DOHH2 (cell line): ENCODE results near the gene GSAP.

Experiments used
- H3F3A ChIP-seq: fragments of 200-600 bp; sonication (generic), shearing (Covaris generic); 2 replicates; pipeline ENCODE4 v1.6.0; 2016; ENCODE audit warnings: antibody characterized with exemption, mild to moderate bottlenecking; ENCODE audit not compliant: control insufficient read depth, insufficient read depth
- H3K27ac ChIP-seq: fragments of 200-600 bp; sonication (generic); 2 replicates; pipeline ENCODE4 v1.5.1; 2014; ENCODE audit warnings: low read depth, mild to moderate bottlenecking, low read length, moderate library complexity
- H3K27me3 ChIP-seq: fragments of 200-600 bp; sonication (generic); 2 replicates; pipeline ENCODE4 v1.6.1; 2014; ENCODE audit warnings: mild to moderate bottlenecking, low read length, mixed read lengths; ENCODE audit not compliant: control insufficient read depth
- H3K36me3 ChIP-seq: fragments of 200-600 bp; sonication (generic); 2 replicates; pipeline ENCODE4 v1.6.1; 2014; ENCODE audit warnings: mild to moderate bottlenecking, low read length, moderate library complexity, mixed read lengths; ENCODE audit not compliant: control insufficient read depth
- H3K4me1 ChIP-seq: fragments of 200-600 bp; sonication (generic); 2 replicates; pipeline ENCODE4 v1.6.1; 2014; ENCODE audit warnings: mild to moderate bottlenecking, low read length, mixed read lengths; ENCODE audit not compliant: control insufficient read depth
- H3K4me2 ChIP-seq: fragments of 200-600 bp; sonication (generic); 2 replicates; pipeline ENCODE4 v1.6.0; 2014; ENCODE audit warnings: mild to moderate bottlenecking, low read length, moderate library complexity
- H3K4me3 ChIP-seq: fragments of 200-600 bp; sonication (generic); 2 replicates; pipeline ENCODE4 v1.5.1; 2014; ENCODE audit warnings: mild to moderate bottlenecking, low read length, mixed read lengths
- H3K79me2 ChIP-seq: fragments of 200-600 bp; sonication (generic); 2 replicates; pipeline ENCODE4 v1.6.1; 2014; ENCODE audit warnings: mild to moderate bottlenecking, low read length, mixed read lengths; ENCODE audit not compliant: control insufficient read depth
- H3K9me2 ChIP-seq: fragments of 200-600 bp; sonication (generic); replicated peaks from 2 replicates; pipeline ENCODE4 v1.6.1; 2014; ENCODE audit warnings: mild to moderate bottlenecking, low read length, mixed read lengths; ENCODE audit not compliant: control insufficient read depth
- H3K9me3 ChIP-seq: fragments of 200-600 bp; sonication (generic); 2 replicates; pipeline ENCODE4 v1.6.1; 2014; ENCODE audit warnings: antibody characterized with exemption, low read length, mixed read lengths; ENCODE audit not compliant: control insufficient read depth, insufficient read depth
- H4K20me1 ChIP-seq: fragments of 200-600 bp; sonication (generic); 2 replicates; pipeline ENCODE4 v1.6.0; 2014; ENCODE audit warnings: low read depth, mild to moderate bottlenecking, antibody characterized with exemption, low read length, moderate library complexity; ENCODE audit not compliant: control insufficient read depth, insufficient read depth
- CTCF ChIP-seq: fragments of 200-600 bp; sonication (generic); IDR thresholded peaks from one replicate; pipeline ENCODE4 v1.5.1; 2014; ENCODE audit warnings: antibody characterized with exemption, mild to moderate bottlenecking, low read depth, low read length; ENCODE audit not compliant: poor library complexity, severe bottlenecking
- EZH2phosphoT487 ChIP-seq: fragments of 200-600 bp; sonication (generic); IDR thresholded peaks from 2 replicates; pipeline ENCODE4 v1.6.1; 2017; ENCODE audit warnings: borderline replicate concordance, mild to moderate bottlenecking, antibody characterized with exemption, low read length, moderate library complexity, mixed read lengths

GSAP gene

GRCh38 chr7:77360969-77361368, 55.2 kb downstream of the GSAP start:
- H4K20me1 ChIP-seq = no peaks in the 10 kb centered on the region
- H3K4me1 ChIP-seq = no peaks in the 10 kb centered on the region
- H3K9me3 ChIP-seq = no peaks in the 10 kb centered on the region
- H3K9me2 ChIP-seq = no peaks in the 10 kb centered on the region
- no peaks in the 10 kb centered on the region for H3K36me3 ChIP-seq
- peaks cover 12% of the 10 kb centered on the region; the same call in 1 of the 2 replicates for H3K27me3 ChIP-seq
- TF ChIP-seq CTCF (no peak), EZH2phosphoT487 (no peak)
- H3K79me2 ChIP-seq = no peaks in the 10 kb centered on the region
- H3F3A ChIP-seq = no peaks in the 10 kb centered on the region
- no peak overlapping the region for H3K27ac ChIP-seq
- H3K4me3 ChIP-seq = no peak overlapping the region
- no peak overlapping the region for H3K4me2 ChIP-seq

GRCh38 chr7:77360104-77360503, 56.0 kb downstream of the GSAP start:
- Histone ChIP-seq H3K9me3 (no peaks in the 10 kb centered on the region), H3K27me3 (peaks cover 11% of the 10 kb centered on the region; the same call in 1 of the 2 replicates), H3K36me3 (no peaks in the 10 kb centered on the region), H3K79me2 (no peaks in the 10 kb centered on the region), H4K20me1 (no peaks in the 10 kb centered on the region), H3K4me1 (no peaks in the 10 kb centered on the region), H3K9me2 (no peaks in the 10 kb centered on the region), H3K4me3 (no peak overlapping the region), H3F3A (no peaks in the 10 kb centered on the region), H3K4me2 (no peak overlapping the region), H3K27ac (no peak overlapping the region)
- TF ChIP-seq CTCF = no peak
- no peak for TF ChIP-seq EZH2phosphoT487

- Histone ChIP-seq H4K20me1 (no peaks in the 10 kb centered on the region), H3F3A (no peaks in the 10 kb centered on the region), H3K9me2 (no peaks in the 10 kb centered on the region), H3K9me3 (no peaks in the 10 kb centered on the region), H3K27ac (no peak overlapping the region), H3K79me2 (no peaks in the 10 kb centered on the region), H3K4me3 (no peak overlapping the region), H3K27me3 (peaks cover 8% of the 10 kb centered on the region; the same call in 1 of the 2 replicates), H3K4me1 (no peaks in the 10 kb centered on the region), H3K4me2 (no peak overlapping the region), H3K36me3 (no peaks in the 10 kb centered on the region)
- no peak for TF ChIP-seq CTCF
Measured at GRCh38 chr7:77359599-77359998, 56.5 kb downstream of the GSAP start.

- Histone ChIP-seq H4K20me1 (no peaks in the 10 kb centered on the region), H3K9me3 (no peaks in the 10 kb centered on the region), H3F3A (no peaks in the 10 kb centered on the region), H3K27me3 (0 out of 2 replicates have a peak, but pooled peaks cover 2% of the 10 kb centered on the region), H3K4me2 (no peak overlapping the region), H3K27ac (no peak overlapping the region), H3K4me1 (peaks cover 9% of the 10 kb centered on the region), H3K79me2 (no peaks in the 10 kb centered on the region), H3K36me3 (no peaks in the 10 kb centered on the region), H3K4me3 (no peak overlapping the region), H3K9me2 (no peaks in the 10 kb centered on the region)
- TF ChIP-seq CTCF (no peak), EZH2phosphoT487 (no peak)
Measured at GRCh38 chr7:77354914-77355313, 61.2 kb downstream of the GSAP start.
